Heart left ventricle (tissue), 16 donors: Measurements from ENCODE around the gene GOLGA6A. TPM values are rescaled to one million over a fixed set of nuclear protein-coding genes. Genes with fewer than 3 reads are reported as not detected.
"Not testable (repeated sequence)": the region's sequence is repeated elsewhere in the genome, so short reads cannot be mapped to it uniquely, and the experiment has no call there.

Experiments
- ATAC-seq, 4 donors: fragments of 200-7000 bp; cut with Tn5 transposase; one replicate each; pipeline ENCODE4 v1.9.1; 2020 to 2022; ENCODE audit warnings: moderate library complexity in 4 of 4, mild to moderate bottlenecking in 3 of 4, moderate number of reproducible peaks in 1 of 4
- DNase-seq, 5 donors: peaks; one replicate each; pipeline ENCODE4 v3.0.0-alpha.2; 2020
- H3K27ac ChIP-seq, 12 donors: fragments of 200-600 bp; sonication (generic) in 4 of 12; one replicate each; pipeline versions ENCODE4 v1.5.0 to v1.8.0; 2016 to 2022; ENCODE audit warnings: mild to moderate bottlenecking in 2 of 12
- H3K27me3 ChIP-seq, 9 donors: fragments of 200-600 bp; sonication (generic) in 2 of 9; one replicate each; pipeline versions ENCODE4 v1.5.1 to v1.8.0; 2016 to 2022; ENCODE audit warnings: mild to moderate bottlenecking in 3 of 9
- H3K36me3 ChIP-seq, 9 donors: fragments of 200-600 bp; sonication (generic) in 2 of 9; one replicate each; pipeline versions ENCODE4 v1.5.0 to v1.8.0; 2018 to 2022; ENCODE audit warnings: mild to moderate bottlenecking in 2 of 9
- H3K4me1 ChIP-seq, 12 donors: fragments of 200-600 bp; sonication (generic) in 4 of 12; one replicate each; pipeline versions ENCODE4 v1.5.0 to v1.8.0; 2016 to 2022; ENCODE audit warnings: mild to moderate bottlenecking in 3 of 12
- H3K4me3 ChIP-seq, 12 donors: fragments of 200-600 bp; sonication (generic) in 4 of 12; one replicate each; pipeline versions ENCODE4 v1.5.0 to v1.8.0; 2017 to 2022; ENCODE audit warnings: mild to moderate bottlenecking in 9 of 12, moderate library complexity in 4 of 12
- H3K9me3 ChIP-seq, 12 donors: fragments of 200-600 bp; sonication (generic) in 4 of 12; one replicate each; pipeline versions ENCODE4 v1.5.0 to v1.8.0; 2016 to 2022; ENCODE audit warnings: mild to moderate bottlenecking in 1 of 12
- POLR2A ChIP-seq, 2 donors: fragments of 450-650 bp; IDR thresholded peaks; one replicate each; pipeline ENCODE4 v1.6.1; 2017; ENCODE audit warnings: antibody characterized with exemption in 2 of 2, mild to moderate bottlenecking in 2 of 2, moderate library complexity in 2 of 2
- WGBS, 4 donors: extraction: QIAGEN DNeasy Blood & Tissue Kit in 2 of 4; methylation state at CpG; one replicate each; pipeline versions ENCODE4 v1.1.5 to v1.1.7; 2013 to 2018; 5-methylcytosine and 5-hydroxymethylcytosine counted together
- intact Hi-C, 10 donors: fragments of 100-400 bp; cut with DNase I; formaldehyde crosslinking; loops; one replicate each; pipeline versions ENCODE4 v1.11.1 to v1.14.2; 2022
- polyA plus RNA-seq, 2 donors: library from polyadenylated mRNA; stranded (reverse); fragments of 200-250 nt; gene quantifications; one replicate each; pipeline ENCODE4 v1.2.3, GENCODE V29; 2013
- total RNA-seq, 9 donors: library from RNA; depleted of rRNA in 2 of 9; stranded (reverse); fragments of >200 nt in 2 of 9; fragmentation: NEBNext Ultra II Directional in 3 of 9; extraction: Animal tissue kit (Norgen Biotek cat#: 25700) in 3 of 9; gene quantifications; one replicate each; pipeline versions ENCODE4 v1.1.0 to v1.2.4, GENCODE V29; 2016 to 2023
- TF ChIP-seq, protein P1 (sequence below), 12 donors: fragments of 200-600 bp; sonication (generic) in 4 of 12; IDR thresholded peaks; one replicate each; pipeline versions ENCODE4 v1.5.0 to v1.8.0; 2018 to 2022; ENCODE audit warnings: antibody characterized with exemption in 12 of 12, mild to moderate bottlenecking in 5 of 12
- donor health status: ischemic (EF 13 %, LVEDD 7.1; RV severe dilation, severe dysfunction).
- donor health status: healthy with polysubstance abuse.
- donor health status: DM: no; HTN: yes; CAD: no.
- donor health status: DM: no; HTN: no; CAD: no.
- donor health status: ischemic (EF 25% LVEDD 6.9; RV normal size, moderate dysfunction).
- donor health status: ischemic (EF 25% LVEDD 5.7; RV mildly dilated, moderate dysfunction).
- donor health status: healthy.
- donor health status: DM: yes; HTN: yes; CAD: no.
- donor health status: ischemic (EF 35%, LVEDD 5.7; RV mildly dilated, moderate dysfunction).
- donor health status: nonischemic (EF 11% LVEDD 7.7; RV severe dilation, severe dysfunction).
- donor health status: DM: yes; HTN: yes; CAD: no.
- donor health status: PGD.
- donor health status: ischemic (EF 29% LVEDD 5.4; RV normal size, mild dysfunction).
- donor health status: nonischemic (EF 23%, LVEDD 6.1; RV moderate dilation, normal function).

GOLGA6A gene
- total and polyA plus RNA-seq, 11 donors: not detected

GRCh38 chr15:74120426-74120825, 38.1 kb upstream of the GOLGA6A start:
- no peak for DNase-seq
- TF ChIP-seq POLR2A (IDR thresholded peaks at IDR 0.05): no peak
- TF ChIP-seq, protein P1, sequence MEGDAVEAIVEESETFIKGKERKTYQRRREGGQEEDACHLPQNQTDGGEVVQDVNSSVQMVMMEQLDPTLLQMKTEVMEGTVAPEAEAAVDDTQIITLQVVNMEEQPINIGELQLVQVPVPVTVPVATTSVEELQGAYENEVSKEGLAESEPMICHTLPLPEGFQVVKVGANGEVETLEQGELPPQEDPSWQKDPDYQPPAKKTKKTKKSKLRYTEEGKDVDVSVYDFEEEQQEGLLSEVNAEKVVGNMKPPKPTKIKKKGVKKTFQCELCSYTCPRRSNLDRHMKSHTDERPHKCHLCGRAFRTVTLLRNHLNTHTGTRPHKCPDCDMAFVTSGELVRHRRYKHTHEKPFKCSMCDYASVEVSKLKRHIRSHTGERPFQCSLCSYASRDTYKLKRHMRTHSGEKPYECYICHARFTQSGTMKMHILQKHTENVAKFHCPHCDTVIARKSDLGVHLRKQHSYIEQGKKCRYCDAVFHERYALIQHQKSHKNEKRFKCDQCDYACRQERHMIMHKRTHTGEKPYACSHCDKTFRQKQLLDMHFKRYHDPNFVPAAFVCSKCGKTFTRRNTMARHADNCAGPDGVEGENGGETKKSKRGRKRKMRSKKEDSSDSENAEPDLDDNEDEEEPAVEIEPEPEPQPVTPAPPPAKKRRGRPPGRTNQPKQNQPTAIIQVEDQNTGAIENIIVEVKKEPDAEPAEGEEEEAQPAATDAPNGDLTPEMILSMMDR (IDR thresholded peaks at IDR 0.05): no peak

GRCh38 chr15:74109713-74110112, 27.4 kb upstream of the GOLGA6A start:
- no peaks in the 10 kb centered on the region for H3K27me3 ChIP-seq
- WGBS, 4 donors: 76 to 85% (median 81%) methylated on average over 7 of the region's 7 CpGs
- DNase-seq (no peak), ATAC-seq (no peak)
- no peaks in the 10 kb centered on the region for H3K4me1 ChIP-seq
- TF ChIP-seq, protein P1 (IDR thresholded peaks at IDR 0.05): no peak
- no peak for TF ChIP-seq POLR2A (IDR thresholded peaks at IDR 0.05)
- no peaks in the 10 kb centered on the region for H3K36me3 ChIP-seq
- H3K27ac ChIP-seq: no peak overlapping the region
- no peaks in the 10 kb centered on the region for H3K9me3 ChIP-seq
- intact Hi-C loops: no loop called here
- H3K4me3 ChIP-seq: no peak overlapping the region

More at GRCh38 chr15:74120426-74120825, 38.1 kb upstream of the GOLGA6A start:
- Histone ChIP-seq H3K27ac (no peak overlapping the region), H3K4me3 (no peak overlapping the region), H3K4me1 (no peaks in the 10 kb centered on the region), H3K27me3 (peaks cover 0 to 32% (median 9%) of the 10 kb centered on the region in 9 donors), H3K9me3 (no peaks in the 10 kb centered on the region), H3K36me3 (no peaks in the 10 kb centered on the region)
- intact Hi-C loops: loop anchor here in 3 of 10 donors (10.0 kb wide), 3 partner anchors 66 to 1154 kb away; no protein-coding TSS in a partner anchor
- ATAC-seq: no peak
- 74 to 81% (median 79%) methylated on average over 6 of the region's 6 CpGs for WGBS, 4 donors

DNA sequence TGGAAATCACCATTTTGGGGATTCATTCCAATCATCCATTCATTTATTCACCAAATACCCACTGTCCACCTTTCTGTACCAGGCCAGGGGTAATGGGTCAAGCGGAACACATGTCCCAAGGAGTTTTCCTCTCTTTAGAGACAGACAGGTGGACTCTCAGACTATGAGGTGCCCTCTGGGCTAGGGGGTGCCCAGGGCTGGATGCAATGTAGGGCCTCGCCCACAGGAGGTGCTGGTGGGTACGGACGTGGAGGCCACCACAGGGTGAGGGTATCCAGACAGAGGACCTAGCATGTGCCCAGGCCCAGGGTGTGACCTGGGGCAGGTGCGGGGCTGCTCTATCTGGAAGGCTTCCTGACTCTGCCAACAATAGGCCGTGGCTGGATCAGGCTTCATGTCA, 26.3 kb upstream of the GOLGA6A start:
- H3K4me3 ChIP-seq, ATAC-seq, intact Hi-C loops, H3K4me1 ChIP-seq, DNase-seq, H3K27ac ChIP-seq, H3K36me3 ChIP-seq, H3K27me3 ChIP-seq, H3K9me3 ChIP-seq: not testable (repeated sequence)
- WGBS, 4 donors: 80 to 89% (median 84%) methylated on average over 6 of the region's 6 CpGs

- Histone ChIP-seq H3K27me3 (no peaks in the 10 kb centered on the region), H3K4me3 (no peak overlapping the region), H3K4me1 (no peaks in the 10 kb centered on the region), H3K9me3 (no peaks in the 10 kb centered on the region), H3K36me3 (no peaks in the 10 kb centered on the region), H3K27ac (no peak overlapping the region)
- ATAC-seq: no peak
- intact Hi-C loops: no loop called here
- no peak for DNase-seq
- TF ChIP-seq, protein P1 (IDR thresholded peaks at IDR 0.05): no peak
- no peak for TF ChIP-seq POLR2A (IDR thresholded peaks at IDR 0.05)
- 74 to 93% (median 80%) methylated on average over 5 of the region's 5 CpGs for WGBS, 4 donors
Measured at GRCh38 chr15:74108111-74108510, 25.8 kb upstream of the GOLGA6A start.
